Left ventricle myocardium superior (tissue), 1 donor: ENCODE results near the gene TMEM185A. TPM values are rescaled to one million over a fixed set of nuclear protein-coding genes. Genes with fewer than 3 reads are reported as not detected.
A peak's percentile ranks its signal among the peaks of the same experiment; 100 is the strongest.
"Not testable (repeated sequence)": the region's sequence is repeated elsewhere in the genome, so short reads cannot be mapped to it uniquely, and the experiment has no call there.

ENCODE experiments used
- ATAC-seq: fragments of 200-7000 bp; cut with Tn5 transposase; one replicate; pipeline ENCODE4 v1.9.1; 2020; ENCODE audit warnings: mild to moderate bottlenecking, moderate library complexity
- DNase-seq: peaks from one replicate; pipeline ENCODE4 v3.0.0-alpha.2; 2020
- intact Hi-C: fragments of 100-400 bp; cut with micrococcal nuclease; formaldehyde crosslinking; loops from one replicate; pipeline ENCODE4 v1.11.0; 2022
- total RNA-seq: library from RNA; stranded (reverse); fragmentation: NEBNext Ultra II Directional; extraction: Animal tissue kit (Norgen Biotek cat#: 25700); gene quantifications from one replicate; pipeline ENCODE4 v1.2.1, GENCODE V29; 2021
- donor health status: DM: no; HTN: yes; CAD: no; lungs with severe emphysema.

TMEM185A gene
- total RNA-seq, 1 donor from 2014 or later: 35.2 TPM

DNA sequence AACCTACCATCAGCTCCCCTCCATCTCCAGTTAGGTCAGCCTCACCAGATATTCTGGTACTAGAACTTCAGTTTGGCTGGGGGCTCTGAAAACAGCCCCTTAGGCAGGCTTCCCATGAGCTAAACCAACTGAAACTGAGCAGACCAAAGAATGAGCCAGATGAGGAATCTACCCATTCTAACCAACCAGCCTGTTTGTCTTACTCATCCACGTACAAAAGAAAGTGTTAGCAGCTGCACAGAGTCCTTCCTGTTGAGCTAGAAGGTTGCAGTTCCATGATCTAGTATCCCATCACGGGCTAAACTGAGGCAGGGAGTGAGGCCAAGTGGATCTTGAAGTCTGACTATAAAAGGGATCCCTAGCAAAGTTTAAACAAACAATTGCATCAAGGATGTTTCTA lies 61.8 kb downstream of the TMEM185A start:
- DNase-seq: no peak
- no peak for ATAC-seq
- intact Hi-C loops: no loop called here

DNA sequence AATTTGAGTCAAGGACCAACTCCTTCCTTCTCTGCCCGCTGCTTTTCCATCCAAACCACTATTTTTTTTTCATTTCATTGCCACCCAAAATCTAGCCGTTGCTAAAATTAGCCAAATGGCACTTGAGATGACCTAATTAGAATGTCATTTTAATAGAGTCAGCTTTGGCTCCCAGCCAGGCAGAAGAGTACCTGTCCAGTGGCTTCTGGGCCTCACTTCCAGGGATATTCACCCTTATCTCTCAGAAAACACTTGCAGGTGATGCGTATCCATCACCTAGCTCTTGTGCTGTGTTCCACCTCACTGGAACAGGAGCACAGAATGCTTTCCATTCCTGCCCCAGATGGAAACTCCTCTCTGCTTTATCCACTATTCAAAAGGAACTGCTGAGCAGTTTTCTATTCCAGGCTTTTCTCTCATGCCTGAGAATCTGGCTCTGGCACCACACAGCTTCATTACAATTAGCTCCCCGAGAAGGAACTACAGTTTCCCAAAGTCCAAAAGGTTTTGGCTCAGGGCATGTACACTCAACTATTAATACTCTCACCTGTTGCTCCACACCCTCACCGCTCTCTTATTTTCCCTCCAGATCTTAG lies 62.8 kb downstream of the TMEM185A start:
- ATAC-seq (peak; percentile 74), DNase-seq (no peak)
- intact Hi-C loops: no loop called here

DNA sequence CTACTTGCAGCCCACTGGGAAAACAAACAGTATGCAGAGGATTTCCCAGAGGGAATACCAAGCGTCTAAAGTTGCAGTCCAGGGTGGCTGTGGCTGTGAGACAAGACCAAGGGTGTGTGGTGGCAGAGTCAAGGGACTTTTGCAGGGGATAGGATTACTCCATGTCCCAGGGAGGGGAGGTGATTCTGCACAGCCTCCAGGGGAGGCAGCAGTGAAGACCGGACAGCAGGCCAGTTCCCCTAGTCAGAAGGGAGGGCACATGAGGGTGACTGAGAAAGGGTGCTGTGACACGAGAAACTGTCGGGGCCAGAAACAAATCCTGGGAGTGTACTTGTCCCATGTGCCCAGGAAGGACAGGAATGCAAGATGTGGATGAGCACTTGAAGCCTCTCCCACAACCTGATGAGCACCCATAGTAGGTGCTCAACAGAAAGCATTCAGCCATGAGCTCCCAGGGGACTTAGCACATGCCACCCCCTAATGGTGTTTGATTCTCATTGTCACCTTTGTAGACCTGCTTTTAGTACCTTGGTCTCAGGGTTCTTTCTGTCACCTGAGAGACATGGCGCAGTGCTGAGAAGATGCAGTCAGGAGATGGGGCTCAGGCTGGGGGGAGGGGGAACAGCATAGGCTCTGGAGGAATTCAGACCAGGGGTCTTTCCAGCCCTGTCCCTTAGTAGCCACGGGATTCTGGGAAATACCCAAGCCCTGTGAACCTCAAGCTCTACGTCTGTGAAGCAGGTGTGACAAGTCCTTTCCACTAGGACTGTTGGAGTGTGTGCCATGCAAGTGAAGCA lies 63.8 kb downstream of the TMEM185A start:
- DNase-seq (no peak), ATAC-seq (no peak)
- intact Hi-C loops: no loop called here

DNA sequence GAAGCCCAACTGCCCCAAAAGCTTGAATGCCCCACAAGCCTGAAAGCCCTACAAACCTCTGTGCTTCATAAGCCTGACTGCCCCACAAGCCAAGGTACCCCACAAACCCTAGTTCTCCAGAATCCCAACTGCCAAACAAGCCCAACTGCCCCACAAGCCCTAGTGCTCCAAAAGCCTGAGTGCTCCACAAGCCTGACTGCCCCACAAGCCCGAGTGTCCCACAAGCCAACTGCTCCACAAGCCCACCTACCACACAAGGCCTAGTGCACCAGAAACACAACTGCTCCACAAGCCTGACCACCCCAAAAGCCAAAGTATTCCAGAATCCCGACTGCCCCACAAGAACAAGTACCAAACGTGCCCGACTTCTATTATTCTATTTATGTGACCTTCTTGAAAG lies 68.2 kb downstream of the TMEM185A start:
- DNase-seq (no peak), ATAC-seq (no peak)
- intact Hi-C loops: no loop called here

DNA sequence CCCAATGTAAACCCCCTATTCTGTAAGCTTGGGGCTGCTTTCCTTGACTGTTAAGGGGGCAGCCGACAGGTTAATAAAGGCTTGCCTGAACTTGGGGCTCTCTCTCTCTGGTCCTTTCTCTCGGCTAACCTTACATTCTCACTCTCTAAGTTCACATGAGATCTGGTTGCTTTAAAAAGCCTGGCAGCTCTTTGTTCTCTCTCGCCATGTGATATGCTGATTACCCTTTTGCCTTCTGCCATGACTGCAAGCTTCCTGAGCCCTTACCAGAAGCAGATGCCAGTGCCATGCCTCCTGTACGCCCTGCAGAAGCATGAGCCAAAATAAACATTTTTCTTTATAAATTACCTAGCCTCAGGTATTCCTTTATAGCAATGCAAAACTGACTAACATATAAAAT lies 76.3 kb downstream of the TMEM185A start:
- intact Hi-C loops, DNase-seq: not testable (repeated sequence)
- peak; percentile 67 for ATAC-seq

DNA sequence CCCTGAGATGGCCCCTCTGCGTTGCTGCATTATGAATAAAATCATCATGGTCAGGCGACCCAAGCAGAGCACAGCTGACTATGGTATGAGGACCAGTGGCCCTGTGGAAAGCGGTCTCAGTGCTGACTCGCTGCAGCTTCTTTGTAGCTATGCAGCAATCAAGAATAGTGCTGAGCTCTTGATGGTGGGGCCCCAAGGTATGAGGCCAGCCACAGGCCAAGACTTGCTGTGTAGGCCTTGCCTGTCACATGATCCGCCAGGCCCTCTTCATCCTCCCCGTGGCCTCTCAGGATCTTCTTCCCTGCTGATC lies 79.7 kb downstream of the TMEM185A start:
- intact Hi-C loops: not testable (repeated sequence)

DNA sequence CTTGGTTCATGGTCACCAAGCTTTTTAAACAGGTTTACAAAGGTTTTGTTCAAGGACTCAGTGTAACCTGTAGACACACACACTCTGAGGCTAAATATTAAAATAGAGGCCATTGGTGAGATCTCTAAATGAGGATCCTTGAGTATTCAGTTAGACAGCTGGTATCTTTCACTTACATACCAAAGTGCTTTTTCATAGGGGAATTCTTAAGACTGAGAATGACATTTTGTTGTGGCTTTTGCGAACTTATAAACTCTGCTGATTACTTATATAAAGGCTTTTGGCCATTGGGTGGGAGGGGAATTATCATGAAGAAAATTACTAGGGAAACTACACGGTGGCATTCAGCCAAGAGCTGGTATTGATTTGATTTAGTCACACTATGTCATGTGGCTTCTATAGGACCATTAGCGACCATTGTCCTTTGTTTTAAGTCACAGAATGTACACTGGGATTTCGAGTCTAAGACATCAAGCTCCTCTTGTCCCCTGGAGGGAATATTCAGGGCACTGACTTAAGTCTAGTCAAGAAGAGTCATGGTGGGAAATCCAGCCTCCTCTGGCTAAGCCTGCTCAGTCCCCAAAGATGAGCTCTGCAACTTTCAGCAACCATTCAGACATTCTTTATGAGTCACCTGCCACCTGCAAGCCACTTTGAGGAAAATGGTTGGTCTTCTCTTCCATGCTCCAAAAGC lies 80.2 kb downstream of the TMEM185A start:
- ATAC-seq, intact Hi-C loops, DNase-seq: not testable (repeated sequence)

More for the DNA sequence above, 79.7 kb downstream of the TMEM185A start:
- not testable (repeated sequence) for DNase-seq, ATAC-seq

- ATAC-seq, intact Hi-C loops, DNase-seq: not testable (repeated sequence)
These were observed 81.1 kb downstream of the TMEM185A start for GRCh38 chrX:149550454-149550853.

DNA sequence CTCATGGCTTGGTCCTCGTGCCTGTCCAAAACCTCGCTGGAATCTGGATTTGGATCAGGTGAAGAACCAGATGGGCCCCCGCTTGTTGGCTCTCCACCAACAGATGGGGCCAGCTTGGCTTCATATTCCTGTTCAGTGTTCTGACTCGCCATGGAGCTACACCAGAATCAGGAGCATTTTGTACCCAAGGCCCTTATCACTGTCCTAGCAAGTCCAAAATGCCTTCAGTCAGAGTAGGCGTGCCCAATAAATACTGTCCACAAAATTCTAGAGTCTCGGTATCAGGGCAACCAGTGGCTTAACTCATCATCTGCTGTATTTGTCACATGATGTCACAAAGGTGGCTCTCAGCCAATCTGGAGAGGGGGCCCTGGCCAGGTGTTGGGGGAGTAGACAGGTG lies 81.9 kb downstream of the TMEM185A start, which contains the start of gene HSFX3:
Gene HSFX3, minus strand, starts transcription at position 224 of the 400 bp plus-strand sequence. Its CDS starts 72 bp downstream, at position 152.
- intact Hi-C loops, DNase-seq: not testable (repeated sequence)
- ATAC-seq: peak; percentile 32

- DNase-seq, intact Hi-C loops, ATAC-seq: not testable (repeated sequence)
These were observed 83.8 kb downstream of the TMEM185A start for GRCh38 chrX:149547782-149548181.

- ATAC-seq: not testable (repeated sequence)
These were observed 84.6 kb downstream of the TMEM185A start for GRCh38 chrX:149546962-149547361.

More at GRCh38 chrX:149546962-149547361, 84.6 kb downstream of the TMEM185A start:
- intact Hi-C loops, DNase-seq: not testable (repeated sequence)

Other genes with a start within 250 kb of the TMEM185A start
- gene IDS, start 126.5 kb downstream of the TMEM185A start, total RNA-seq: 88.7 TPM
- gene EOLA1, start 90.8 kb downstream of the TMEM185A start, total RNA-seq: 29.6 TPM
- not detected for gene HSFX3, start 81.9 kb downstream of the TMEM185A start, total RNA-seq
- gene MAGEA9B, start 44.3 kb downstream of the TMEM185A start, total RNA-seq: not detected
- not detected for gene HSFX2, start 36.5 kb downstream of the TMEM185A start, total RNA-seq
- gene MAGEA11, start 80.3 kb upstream of the TMEM185A start, total RNA-seq: not detected
- 2.7 TPM for gene HSFX1, start 142.3 kb upstream of the TMEM185A start, total RNA-seq
- gene MAGEA9, start 150.1 kb upstream of the TMEM185A start, total RNA-seq: not detected
- not detected for gene MAGEA8, start 249.4 kb upstream of the TMEM185A start, total RNA-seq